Measurements from ENCODE around the gene SPP1. TPM values are rescaled to one million over a fixed set of nuclear protein-coding genes. Genes with fewer than 3 reads are reported as not detected.

The SPP1 gene
- total RNA-seq, 4 donors from 2014 or later = 1.9 to 57.0 (median 7.4) TPM

- 11 to 36% methylated on average over 1 of the region's 1 CpG for WGBS, 2 donors
- intact Hi-C loops (cut with DNase I; ENCODE audit: low total_unique reads) = no loop called here
- no peak overlapping the region for H3K4me3 ChIP-seq (ENCODE audit: low read depth, poor library complexity, severe bottlenecking)
- TF ChIP-seq, protein P1, sequence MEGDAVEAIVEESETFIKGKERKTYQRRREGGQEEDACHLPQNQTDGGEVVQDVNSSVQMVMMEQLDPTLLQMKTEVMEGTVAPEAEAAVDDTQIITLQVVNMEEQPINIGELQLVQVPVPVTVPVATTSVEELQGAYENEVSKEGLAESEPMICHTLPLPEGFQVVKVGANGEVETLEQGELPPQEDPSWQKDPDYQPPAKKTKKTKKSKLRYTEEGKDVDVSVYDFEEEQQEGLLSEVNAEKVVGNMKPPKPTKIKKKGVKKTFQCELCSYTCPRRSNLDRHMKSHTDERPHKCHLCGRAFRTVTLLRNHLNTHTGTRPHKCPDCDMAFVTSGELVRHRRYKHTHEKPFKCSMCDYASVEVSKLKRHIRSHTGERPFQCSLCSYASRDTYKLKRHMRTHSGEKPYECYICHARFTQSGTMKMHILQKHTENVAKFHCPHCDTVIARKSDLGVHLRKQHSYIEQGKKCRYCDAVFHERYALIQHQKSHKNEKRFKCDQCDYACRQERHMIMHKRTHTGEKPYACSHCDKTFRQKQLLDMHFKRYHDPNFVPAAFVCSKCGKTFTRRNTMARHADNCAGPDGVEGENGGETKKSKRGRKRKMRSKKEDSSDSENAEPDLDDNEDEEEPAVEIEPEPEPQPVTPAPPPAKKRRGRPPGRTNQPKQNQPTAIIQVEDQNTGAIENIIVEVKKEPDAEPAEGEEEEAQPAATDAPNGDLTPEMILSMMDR (IDR thresholded peaks at IDR 0.05) = no peak
- TF ChIP-seq POLR2A (IDR thresholded peaks at IDR 0.05) = no peak
- DNase-seq (ENCODE audit: low spot score in 2 of 2) = no peak
Measured at GRCh38 chr4:87949961-87950360, 25.6 kb upstream of the SPP1 start.

DNA sequence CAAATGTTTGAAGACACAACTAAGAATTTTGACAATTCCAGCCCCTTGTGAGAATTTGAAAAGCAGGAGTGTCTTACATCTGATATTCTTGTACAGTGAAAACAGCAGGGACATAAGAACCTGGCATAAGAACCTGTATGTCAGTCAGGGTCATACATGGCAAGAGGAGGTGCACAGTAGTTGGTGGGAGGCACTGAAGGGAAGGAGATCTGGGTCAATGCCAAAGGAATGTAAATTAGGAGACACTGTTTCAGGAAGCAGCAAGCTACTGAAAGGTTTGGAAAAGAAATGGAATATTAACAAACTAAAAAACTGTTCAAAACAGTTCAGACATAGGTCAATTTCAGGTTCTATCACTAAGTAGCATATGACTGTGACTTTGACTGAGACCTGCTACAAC lies 25.0 kb upstream of the SPP1 start:
- intact Hi-C loops (cut with DNase I; ENCODE audit: low total_unique reads) = no loop called here
- no peak for TF ChIP-seq POLR2A (IDR thresholded peaks at IDR 0.05)
- TF ChIP-seq, protein P1 (IDR thresholded peaks at IDR 0.05) = no peak
- no peak overlapping the region for H3K4me3 ChIP-seq (ENCODE audit: low read depth, poor library complexity, severe bottlenecking)
- no peak for DNase-seq (ENCODE audit: low spot score in 2 of 2)

DNA sequence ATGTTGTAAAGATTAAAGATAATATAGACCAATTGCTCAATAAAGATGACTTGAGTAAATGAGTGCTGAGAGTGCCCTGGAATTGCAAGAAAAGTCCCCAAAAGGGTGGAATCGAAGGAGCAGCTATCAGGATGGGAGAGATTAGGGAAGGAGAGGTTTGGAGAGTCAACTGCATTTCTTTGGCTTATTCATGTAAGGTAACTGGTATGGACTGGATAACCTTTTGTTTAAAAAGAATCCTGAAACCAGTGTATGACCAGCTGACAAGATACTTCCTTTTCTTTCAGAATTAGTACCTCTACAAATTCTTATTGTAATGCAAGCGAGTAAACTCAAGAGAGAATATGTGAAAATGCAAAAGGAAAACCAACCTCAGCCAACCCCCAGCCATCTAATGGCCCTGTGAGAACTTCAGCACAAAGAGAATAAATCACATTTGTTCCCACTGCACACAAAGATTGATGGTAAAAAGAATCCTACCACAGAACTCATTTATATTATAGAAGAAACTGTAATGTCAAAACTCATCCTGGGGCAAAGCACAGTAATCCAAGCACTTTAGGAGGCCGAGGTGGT lies 24.5 kb upstream of the SPP1 start:
- TF ChIP-seq, protein P1 (IDR thresholded peaks at IDR 0.05) = no peak
- no peak for TF ChIP-seq POLR2A (IDR thresholded peaks at IDR 0.05)
- H3K4me3 ChIP-seq (ENCODE audit: low read depth, poor library complexity, severe bottlenecking) = no peak overlapping the region
- no peak for DNase-seq (ENCODE audit: low spot score in 2 of 2)
- intact Hi-C loops (cut with DNase I; ENCODE audit: low total_unique reads) = no loop called here
- WGBS, 2 donors = 81 to 86% methylated on average over 3 of the region's 3 CpGs

DNA sequence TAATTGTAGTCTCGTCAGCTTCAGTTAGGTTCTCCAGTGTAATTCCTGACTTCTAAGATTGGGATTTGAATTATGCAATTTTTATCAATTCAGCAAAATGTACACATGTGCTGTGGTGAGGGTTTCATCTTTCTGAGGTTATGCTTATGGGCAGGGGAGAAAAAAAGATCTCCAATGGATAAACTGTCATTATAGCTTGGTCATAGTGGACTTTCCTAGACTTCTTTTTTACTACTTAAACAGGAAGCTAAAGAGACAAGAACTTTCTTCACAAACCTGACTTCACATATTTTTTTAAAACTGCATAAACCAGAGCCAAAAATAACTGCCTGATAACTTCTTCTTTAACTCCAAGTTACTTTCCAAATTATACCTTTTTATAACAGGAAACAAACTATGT lies 21.7 kb upstream of the SPP1 start:
- no peak for DNase-seq (ENCODE audit: low spot score in 2 of 2)
- TF ChIP-seq POLR2A (IDR thresholded peaks at IDR 0.05) = no peak
- TF ChIP-seq, protein P1 (IDR thresholded peaks at IDR 0.05) = no peak
- WGBS, 2 donors = 83 to 90% methylated on average over 1 of the region's 1 CpG
- intact Hi-C loops (cut with DNase I; ENCODE audit: low total_unique reads) = no loop called here
- H3K4me3 ChIP-seq (ENCODE audit: low read depth, poor library complexity, severe bottlenecking) = no peak overlapping the region

DNA sequence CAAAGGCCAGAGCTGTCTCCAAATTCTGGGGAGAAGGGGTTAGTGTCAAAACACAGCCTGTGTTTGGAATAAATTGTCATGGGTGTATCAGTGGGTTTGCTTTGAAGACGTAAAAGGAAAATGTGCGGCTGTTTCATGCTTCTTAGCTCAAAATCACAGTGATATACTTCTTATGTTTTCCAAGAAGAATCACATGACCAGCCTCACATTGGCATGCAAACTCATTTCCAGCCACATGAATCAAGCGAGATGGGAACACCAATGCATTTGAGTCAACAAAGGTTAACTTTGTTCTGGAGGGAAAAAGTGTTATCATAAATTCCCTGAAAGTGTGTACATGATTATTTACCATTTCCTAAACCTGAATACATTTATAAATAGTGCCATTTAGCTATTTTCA lies 19.0 kb upstream of the SPP1 start:
- H3K4me3 ChIP-seq (ENCODE audit: low read depth, poor library complexity, severe bottlenecking) = no peak overlapping the region
- intact Hi-C loops (cut with DNase I; ENCODE audit: low total_unique reads) = no loop called here
- DNase-seq (ENCODE audit: low spot score in 2 of 2) = no peak
- 77 to 84% methylated on average over 3 of the region's 3 CpGs for WGBS, 2 donors
- TF ChIP-seq POLR2A (IDR thresholded peaks at IDR 0.05) = no peak
- TF ChIP-seq, protein P1 (IDR thresholded peaks at IDR 0.05) = no peak

DNA sequence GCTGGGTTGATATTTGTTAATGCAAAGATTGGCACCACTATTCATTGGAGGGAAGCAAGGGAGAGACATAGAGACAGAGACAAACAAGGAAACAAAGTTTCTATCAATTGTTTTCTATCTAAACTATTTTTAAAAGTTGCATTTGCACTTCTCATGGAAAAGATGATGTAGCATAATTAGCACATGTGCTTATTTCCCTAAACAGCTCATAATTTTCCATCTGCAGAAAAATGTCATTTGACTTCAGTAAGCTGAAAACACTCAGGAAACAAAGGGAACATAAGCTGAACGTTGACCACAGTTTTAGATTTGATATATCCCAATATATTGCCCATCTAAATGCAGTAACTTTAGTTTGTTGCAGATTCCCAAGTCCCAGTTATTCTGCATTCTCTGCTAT lies 18.5 kb upstream of the SPP1 start:
- 40 to 50% methylated on average over 1 of the region's 1 CpG for WGBS, 2 donors
- no peak overlapping the region for H3K4me3 ChIP-seq (ENCODE audit: low read depth, poor library complexity, severe bottlenecking)
- intact Hi-C loops (cut with DNase I; ENCODE audit: low total_unique reads) = no loop called here
- DNase-seq (ENCODE audit: low spot score in 2 of 2) = no peak
- TF ChIP-seq, protein P1 (IDR thresholded peaks at IDR 0.05) = no peak
- TF ChIP-seq POLR2A (IDR thresholded peaks at IDR 0.05) = no peak
